A204.1 (cell line): ENCODE data around the gene GRM7.

ENCODE experiments used
- FAIRE-seq: peaks from 2 replicates; lab custom pipeline; 2012; peaks lifted over from hg19 to GRCh38; lab: Jason Lieb, UNC

The GRM7 gene

GRCh38 chr3:6971933-6972332, 111.0 kb downstream of the GRM7 start:
- no peak for FAIRE-seq

- FAIRE-seq = no peak
These were observed 124.9 kb downstream of the GRM7 start for GRCh38 chr3:6985848-6986247.

GRCh38 chr3:6989608-6990291, 128.8 kb downstream of the GRM7 start:
- FAIRE-seq = no peak

GRCh38 chr3:6994081-6994668, 133.3 kb downstream of the GRM7 start:
- FAIRE-seq = no peak

GRCh38 chr3:7000501-7000900, 139.6 kb downstream of the GRM7 start:
- FAIRE-seq = no peak

DNA sequence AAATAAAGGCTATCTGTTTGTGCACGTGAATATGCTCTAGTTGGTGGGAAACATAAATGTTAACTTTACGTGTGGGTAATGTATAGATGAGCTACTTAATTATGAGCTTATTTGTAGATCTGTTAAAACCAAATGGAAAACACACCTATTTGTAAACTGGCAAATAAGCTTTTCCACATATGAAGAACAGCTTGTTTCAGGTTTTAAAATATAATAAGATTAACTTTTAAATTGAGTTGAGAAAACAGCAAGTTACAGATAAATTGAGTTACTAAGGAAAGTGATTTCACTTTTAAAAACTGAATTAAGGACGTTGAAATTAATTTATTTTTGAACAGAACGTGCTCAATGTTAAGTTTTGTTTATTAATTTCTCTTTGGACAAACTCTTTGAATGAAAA, 140.5 kb downstream of the GRM7 start:
- no peak for FAIRE-seq

DNA sequence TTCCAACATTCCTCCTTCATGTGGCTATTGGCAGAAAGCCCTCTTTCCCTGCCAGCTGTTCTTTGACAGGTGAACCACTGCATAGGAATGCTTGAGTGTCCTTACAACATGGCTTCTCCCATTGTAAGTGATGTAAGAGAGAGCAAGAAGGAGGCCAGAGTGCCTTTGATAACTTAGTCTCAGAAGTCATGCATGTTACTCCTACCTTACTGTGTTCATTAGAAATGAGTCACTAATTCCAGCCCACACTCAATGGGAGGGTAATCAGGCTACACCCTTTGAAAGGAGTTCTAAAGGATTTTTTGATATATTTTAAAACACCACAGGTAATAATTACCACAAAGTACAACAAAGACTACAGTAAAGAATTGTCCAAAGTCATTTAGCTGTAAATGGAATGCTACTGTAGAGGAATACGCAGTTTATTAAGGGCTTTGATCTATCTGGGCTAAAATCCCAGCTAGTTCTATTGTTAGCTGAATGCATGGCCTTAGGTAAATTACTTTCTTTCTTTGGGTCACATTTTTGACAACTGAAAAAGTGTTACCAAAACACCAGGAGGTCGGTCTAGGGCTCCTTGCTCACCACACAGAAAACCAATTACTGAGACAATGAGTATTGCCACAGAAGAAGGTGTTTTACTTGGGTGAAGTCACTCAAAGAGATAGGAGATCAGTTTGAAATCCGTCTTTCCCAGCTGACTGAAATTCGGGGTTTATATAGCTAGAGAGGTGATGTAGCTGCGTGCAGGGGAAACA, 154.9 kb downstream of the GRM7 start:
- FAIRE-seq = no peak

DNA sequence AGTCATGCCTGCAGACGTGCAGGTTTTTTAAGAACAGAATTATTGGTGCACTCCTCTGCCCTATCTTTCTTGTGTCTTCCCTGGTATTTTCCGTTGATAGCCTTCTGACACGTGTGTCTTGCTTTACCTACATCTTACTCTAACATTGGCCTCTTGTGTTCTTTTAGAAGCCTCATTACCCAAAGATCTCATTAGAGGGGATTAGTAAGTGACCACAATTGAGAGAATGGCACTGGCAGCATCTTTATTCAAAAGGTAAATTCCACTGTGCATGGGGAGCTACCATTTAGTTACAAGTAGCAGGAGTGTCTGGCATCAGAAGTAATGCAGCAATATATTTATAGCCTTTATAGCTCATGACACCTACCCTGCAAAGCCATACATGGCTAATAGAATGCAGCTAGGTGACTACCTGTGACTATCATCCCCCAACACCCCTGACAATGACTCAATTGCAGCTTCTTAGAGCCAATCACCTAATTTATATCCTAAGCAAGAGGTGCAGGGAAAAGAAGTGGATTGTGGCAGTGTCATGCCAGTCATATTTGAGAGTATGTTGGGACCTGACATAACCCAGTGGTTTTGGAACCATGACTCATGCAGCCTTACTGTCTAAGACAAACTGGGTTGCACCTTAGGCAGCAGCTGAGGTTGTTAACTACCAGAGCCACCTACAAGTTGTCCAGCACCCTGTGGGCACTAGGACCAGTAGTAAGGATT, 164.8 kb downstream of the GRM7 start:
- no peak for FAIRE-seq

DNA sequence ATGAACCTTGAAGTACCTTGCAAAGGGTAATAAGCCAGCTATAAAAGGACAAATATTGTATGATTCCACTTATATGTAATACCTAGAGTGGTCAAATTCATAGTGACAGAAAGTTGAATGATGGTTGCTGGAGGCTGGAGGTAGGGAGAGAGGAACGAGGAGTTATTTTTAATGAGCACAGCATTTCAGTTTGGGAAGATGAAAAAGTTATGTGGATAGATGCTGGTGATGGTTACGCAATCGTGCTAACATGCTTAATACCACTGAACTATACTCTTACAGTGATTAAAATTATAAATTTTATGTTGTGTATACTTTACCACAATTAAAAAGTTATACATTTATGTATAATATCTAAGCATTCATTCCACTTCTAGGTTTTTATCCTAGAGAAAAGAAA, 168.6 kb downstream of the GRM7 start:
- FAIRE-seq = no peak

DNA sequence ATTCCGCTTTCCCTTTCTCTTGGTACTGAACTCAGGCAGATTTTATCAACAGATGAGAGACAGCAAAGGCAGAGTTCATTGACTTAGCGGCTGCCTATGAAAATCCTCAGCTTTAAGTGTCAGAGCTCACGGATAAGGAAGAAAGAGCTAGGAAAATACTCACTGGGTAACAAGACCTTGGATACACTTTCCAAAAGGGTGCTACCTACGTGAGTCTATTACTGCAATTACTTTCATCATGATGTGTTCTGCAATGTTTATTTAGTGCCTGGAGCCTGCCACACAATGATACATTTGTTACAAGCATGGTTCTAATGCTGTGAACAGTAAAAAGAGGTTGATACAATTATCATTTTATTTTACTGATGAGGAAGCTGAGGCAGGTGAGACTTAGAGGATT, 177.5 kb downstream of the GRM7 start:
- no peak for FAIRE-seq

- no peak for FAIRE-seq
These were observed 201.8 kb downstream of the GRM7 start for GRCh38 chr3:7062714-7063113.

GRCh38 chr3:7070461-7070860, 209.5 kb downstream of the GRM7 start:
- no peak for FAIRE-seq

GRCh38 chr3:7074217-7074616, 213.3 kb downstream of the GRM7 start:
- no peak for FAIRE-seq

- FAIRE-seq = no peak
These were observed 214.2 kb downstream of the GRM7 start for GRCh38 chr3:7075117-7075516.

DNA sequence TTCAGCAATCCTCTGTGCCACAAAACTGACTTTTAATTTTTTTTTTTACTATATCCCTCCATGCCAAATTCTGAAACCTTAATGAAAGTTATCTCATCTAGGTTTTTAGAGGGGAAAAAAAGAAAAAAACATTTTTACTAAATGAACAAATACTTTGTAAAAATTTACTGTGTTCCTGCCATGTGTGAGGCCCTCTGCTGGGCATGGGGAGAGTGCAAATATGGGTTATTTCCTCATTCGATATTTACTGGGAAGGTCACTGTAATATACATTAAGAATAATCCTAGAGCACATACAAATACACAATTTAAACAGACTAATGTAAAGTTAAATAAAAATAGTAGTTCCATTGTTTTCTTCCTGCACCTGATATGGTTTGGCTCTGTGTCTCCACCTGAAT, 215.0 kb downstream of the GRM7 start:
- FAIRE-seq = no peak

- no peak for FAIRE-seq
These were observed 221.3 kb downstream of the GRM7 start for GRCh38 chr3:7082244-7082643.

DNA sequence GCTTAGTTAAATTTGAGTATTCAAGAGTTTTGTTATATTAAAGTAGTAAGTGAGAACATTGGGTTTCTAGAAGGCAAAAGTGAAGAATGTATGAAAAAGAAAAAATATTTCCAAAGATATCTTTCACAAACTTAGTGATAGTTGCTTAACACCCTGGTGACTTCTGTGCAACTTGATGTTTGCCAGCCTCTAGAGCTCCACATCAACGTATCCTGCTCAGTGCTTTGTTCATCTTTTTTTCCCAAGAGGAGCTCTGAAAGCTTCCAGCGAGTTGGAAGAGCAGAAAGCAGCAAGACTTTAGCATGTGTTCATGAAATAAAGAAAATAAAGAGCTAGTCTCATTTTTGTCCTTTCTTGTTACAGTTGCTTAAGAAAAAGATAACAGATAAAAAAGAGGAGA, 225.5 kb downstream of the GRM7 start:
- no peak for FAIRE-seq

DNA sequence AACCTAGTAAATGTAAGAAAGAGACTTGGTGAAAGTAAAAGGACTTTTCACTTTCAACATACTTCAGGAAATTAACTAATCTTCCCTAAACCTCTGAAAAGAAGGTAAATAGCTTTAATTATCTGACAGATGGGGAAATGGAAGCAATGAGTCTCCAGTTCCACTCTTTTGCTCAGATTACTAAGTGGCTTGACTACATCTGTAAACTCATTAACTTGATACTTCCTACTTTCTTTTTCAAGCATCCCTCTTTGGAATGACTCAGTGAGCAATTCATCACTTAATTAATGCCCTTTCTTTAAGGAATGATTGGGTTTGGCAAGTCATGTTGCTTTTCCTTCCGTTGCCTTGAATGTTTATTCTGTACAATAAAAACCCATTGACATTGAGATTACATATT, 234.2 kb downstream of the GRM7 start:
- FAIRE-seq = no peak

GRCh38 chr3:7100136-7100535, 239.2 kb downstream of the GRM7 start:
- no peak for FAIRE-seq

DNA sequence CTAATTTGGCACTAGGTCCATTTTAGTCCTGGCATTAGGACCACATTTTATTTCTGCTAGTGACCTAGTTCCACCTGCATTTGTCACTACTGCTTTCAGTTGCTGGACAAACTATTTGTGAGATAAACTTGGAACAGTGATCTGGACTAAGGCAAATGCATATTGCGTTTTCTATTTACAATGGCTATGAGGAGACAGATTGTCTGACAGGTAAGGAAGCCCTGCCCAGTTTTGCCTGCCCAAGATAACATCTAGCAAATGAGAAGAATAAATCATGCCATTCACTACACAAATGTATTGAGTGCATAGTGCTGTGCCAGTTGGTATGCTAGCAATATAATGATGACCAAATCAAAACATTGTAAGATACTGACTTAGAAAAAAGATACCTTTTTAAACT, 245.7 kb downstream of the GRM7 start:
- FAIRE-seq = no peak

DNA sequence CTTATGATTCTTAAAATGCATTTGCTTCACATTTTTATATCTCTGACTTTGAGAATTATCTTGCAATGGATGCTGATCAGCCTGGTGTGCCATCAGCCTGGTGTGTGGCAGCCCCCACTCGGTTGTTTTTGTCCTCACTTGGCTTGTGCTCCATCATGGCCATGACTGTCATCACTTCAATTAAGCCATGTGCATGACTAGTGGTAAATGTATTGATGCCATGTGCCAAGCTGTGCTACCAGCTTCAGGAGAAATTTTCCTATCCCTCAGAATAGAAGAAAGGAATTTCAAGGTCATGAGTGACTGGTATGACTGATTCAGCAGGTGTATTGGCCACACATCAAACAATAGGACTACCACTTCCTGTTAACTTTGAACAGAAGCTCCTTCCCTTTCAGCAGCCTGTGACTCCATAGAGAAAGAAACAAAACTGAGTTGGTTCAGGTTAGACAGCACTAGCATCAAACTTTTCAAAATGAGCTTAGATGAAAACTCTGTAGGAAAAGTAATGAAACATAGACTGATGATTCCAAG, 251.7 kb downstream of the GRM7 start:
- no peak for FAIRE-seq

DNA sequence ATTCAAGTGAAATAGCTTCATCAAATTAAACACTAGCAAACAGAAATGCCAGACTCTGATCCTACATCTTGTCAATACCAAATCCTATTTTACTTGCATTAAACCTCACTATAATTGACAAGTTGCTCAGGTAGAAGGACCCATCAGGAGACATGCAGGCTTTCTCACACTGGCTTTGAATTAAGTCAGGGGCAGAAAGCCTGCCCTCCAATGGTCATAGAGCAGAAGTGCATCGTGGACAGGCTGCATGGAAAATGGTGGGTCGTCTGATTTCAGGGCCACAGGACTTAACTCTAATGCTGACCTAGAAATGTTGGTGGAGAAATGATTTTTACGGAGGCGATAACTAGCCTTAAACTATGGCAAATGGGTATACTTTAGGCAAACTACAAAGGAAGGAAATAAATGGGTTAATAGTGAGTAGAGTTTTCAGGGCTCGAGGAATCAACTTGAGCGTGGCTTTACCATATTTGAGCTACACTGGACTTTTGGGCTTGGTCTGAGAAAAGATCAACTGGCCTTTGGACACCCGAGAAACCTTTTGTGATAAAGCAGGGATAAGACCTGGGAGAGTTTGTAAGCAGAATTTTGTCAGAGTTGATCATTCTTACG, 283.9 kb downstream of the GRM7 start:
- FAIRE-seq = no peak
